Measurements from ENCODE around the gene STK4.
A peak's percentile ranks its signal among the peaks of the same experiment; 100 is the strongest.

Gene STK4

GRCh38 chr20:44966030-44966961, at the start of gene STK4:
Gene STK4, plus strand, starts transcription at chr20:44966512. Its CDS starts 57 bp downstream, at chr20:44966569.
- TF ChIP-seq POLR2A (IDR thresholded peaks at IDR 0.05; ENCODE audit: extremely low read depth, insufficient read length) (peak; percentile 89), MAX (IDR thresholded peaks at IDR 0.05; ENCODE audit: low read depth, low read length) (peak; percentile 99), CTCF (IDR thresholded peaks at IDR 0.05; ENCODE audit: low read depth, low read length) (peak; percentile 56), MYC (IDR thresholded peaks at IDR 0.05; ENCODE audit: low read depth, low read length) (peak; percentile 95)
- DNase-seq (ENCODE audit: low read depth): peak; percentile 99
- H3K4me3 ChIP-seq (ENCODE audit: low read depth, low read length): peak within 1 kb of the TSS; percentile 93

GRCh38 chr20:44916586-44916985, 49.7 kb upstream of the STK4 start:
- no peak for TF ChIP-seq POLR2A (IDR thresholded peaks at IDR 0.05; ENCODE audit: extremely low read depth, insufficient read length)
- no peak for TF ChIP-seq MYC (IDR thresholded peaks at IDR 0.05; ENCODE audit: low read depth, low read length)
- TF ChIP-seq MAX (IDR thresholded peaks at IDR 0.05; ENCODE audit: low read depth, low read length): no peak
- no peak for TF ChIP-seq CTCF (IDR thresholded peaks at IDR 0.05; ENCODE audit: low read depth, low read length)
- DNase-seq (ENCODE audit: low read depth): no peak
- no peak overlapping the region for H3K4me3 ChIP-seq (ENCODE audit: low read depth, low read length)

GRCh38 chr20:44917399-44917798, 48.9 kb upstream of the STK4 start:
- no peak for TF ChIP-seq POLR2A (IDR thresholded peaks at IDR 0.05; ENCODE audit: extremely low read depth, insufficient read length)
- no peak for TF ChIP-seq MAX (IDR thresholded peaks at IDR 0.05; ENCODE audit: low read depth, low read length)
- no peak for TF ChIP-seq MYC (IDR thresholded peaks at IDR 0.05; ENCODE audit: low read depth, low read length)
- TF ChIP-seq CTCF (IDR thresholded peaks at IDR 0.05; ENCODE audit: low read depth, low read length): no peak
- no peak for DNase-seq (ENCODE audit: low read depth)
- no peak overlapping the region for H3K4me3 ChIP-seq (ENCODE audit: low read depth, low read length)

GRCh38 chr20:44918342-44918741, 48.0 kb upstream of the STK4 start:
- TF ChIP-seq MAX (IDR thresholded peaks at IDR 0.05; ENCODE audit: low read depth, low read length): no peak
- no peak for TF ChIP-seq MYC (IDR thresholded peaks at IDR 0.05; ENCODE audit: low read depth, low read length)
- no peak for TF ChIP-seq CTCF (IDR thresholded peaks at IDR 0.05; ENCODE audit: low read depth, low read length)
- TF ChIP-seq POLR2A (IDR thresholded peaks at IDR 0.05; ENCODE audit: extremely low read depth, insufficient read length): no peak
- DNase-seq (ENCODE audit: low read depth): no peak
- H3K4me3 ChIP-seq (ENCODE audit: low read depth, low read length): no peak overlapping the region

- TF ChIP-seq MYC (IDR thresholded peaks at IDR 0.05; ENCODE audit: low read depth, low read length): no peak
- no peak for TF ChIP-seq POLR2A (IDR thresholded peaks at IDR 0.05; ENCODE audit: extremely low read depth, insufficient read length)
- TF ChIP-seq MAX (IDR thresholded peaks at IDR 0.05; ENCODE audit: low read depth, low read length): no peak
- no peak for TF ChIP-seq CTCF (IDR thresholded peaks at IDR 0.05; ENCODE audit: low read depth, low read length)
- no peak for DNase-seq (ENCODE audit: low read depth)
- H3K4me3 ChIP-seq (ENCODE audit: low read depth, low read length): no peak overlapping the region
These were observed 47.6 kb upstream of the STK4 start for GRCh38 chr20:44918761-44919160.

Data from NB4 (cell line).